Ovary (tissue), 3 donors: ENCODE measurements around the gene PRKAR2A.
"Not testable (repeated sequence)": the region's sequence is repeated elsewhere in the genome, so short reads cannot be mapped to it uniquely, and the experiment has no call there.

Experiments
- EP300 ChIP-seq: sonication (generic); formaldehyde crosslinking; IDR thresholded peaks from one replicate; pipeline ENCODE4 v1.6.1; 2017; ENCODE audit warnings: antibody characterized with exemption
- POLR2A ChIP-seq: fragments of 450-650 bp; IDR thresholded peaks from one replicate; pipeline ENCODE4 v1.6.1; 2017; ENCODE audit warnings: antibody characterized with exemption, mild to moderate bottlenecking, moderate library complexity
- TF ChIP-seq, protein P1 (sequence below), 3 donors: fragments of 450-650 bp in 2 of 3; fragments of 200-600 bp in 1 of 3; IDR thresholded peaks; one replicate each; pipeline versions ENCODE4 v1.5.1 to v1.8.0; 2016 to 2022; ENCODE audit warnings: antibody characterized with exemption in 3 of 3, mild to moderate bottlenecking in 1 of 3
- donor health status: DM: no; HTN: no; CAD: no.

DNA sequence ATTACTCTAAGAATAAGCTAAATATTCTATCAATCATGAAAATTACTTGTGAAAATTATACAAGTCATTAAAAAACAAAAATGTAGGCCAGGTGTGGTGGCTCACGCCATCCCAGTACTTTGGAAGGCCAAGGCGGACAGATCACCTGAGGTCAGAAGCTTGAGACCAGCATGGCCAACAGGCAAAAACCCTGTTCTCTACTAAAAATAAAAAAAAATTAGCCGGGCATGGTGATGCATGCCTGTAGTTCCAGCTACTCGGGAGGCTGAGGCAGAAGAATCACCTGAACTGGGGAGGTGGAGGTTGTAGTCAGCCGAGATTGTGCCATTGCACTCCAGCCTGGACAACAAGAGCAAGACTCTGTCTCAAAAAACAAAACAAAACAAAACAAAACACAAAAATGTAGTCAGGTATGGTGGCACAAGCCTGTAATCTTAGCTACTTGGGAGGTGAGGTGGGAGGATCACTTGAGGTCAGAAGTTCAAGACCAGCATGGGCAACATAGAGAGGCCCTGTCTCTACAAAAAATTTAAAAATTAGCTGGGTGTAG lies 87.6 kb downstream of the PRKAR2A start:
- not testable (repeated sequence) for TF ChIP-seq POLR2A, EP300
- TF ChIP-seq, protein P1, sequence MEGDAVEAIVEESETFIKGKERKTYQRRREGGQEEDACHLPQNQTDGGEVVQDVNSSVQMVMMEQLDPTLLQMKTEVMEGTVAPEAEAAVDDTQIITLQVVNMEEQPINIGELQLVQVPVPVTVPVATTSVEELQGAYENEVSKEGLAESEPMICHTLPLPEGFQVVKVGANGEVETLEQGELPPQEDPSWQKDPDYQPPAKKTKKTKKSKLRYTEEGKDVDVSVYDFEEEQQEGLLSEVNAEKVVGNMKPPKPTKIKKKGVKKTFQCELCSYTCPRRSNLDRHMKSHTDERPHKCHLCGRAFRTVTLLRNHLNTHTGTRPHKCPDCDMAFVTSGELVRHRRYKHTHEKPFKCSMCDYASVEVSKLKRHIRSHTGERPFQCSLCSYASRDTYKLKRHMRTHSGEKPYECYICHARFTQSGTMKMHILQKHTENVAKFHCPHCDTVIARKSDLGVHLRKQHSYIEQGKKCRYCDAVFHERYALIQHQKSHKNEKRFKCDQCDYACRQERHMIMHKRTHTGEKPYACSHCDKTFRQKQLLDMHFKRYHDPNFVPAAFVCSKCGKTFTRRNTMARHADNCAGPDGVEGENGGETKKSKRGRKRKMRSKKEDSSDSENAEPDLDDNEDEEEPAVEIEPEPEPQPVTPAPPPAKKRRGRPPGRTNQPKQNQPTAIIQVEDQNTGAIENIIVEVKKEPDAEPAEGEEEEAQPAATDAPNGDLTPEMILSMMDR (IDR thresholded peaks at IDR 0.05): not testable (repeated sequence)
